ENCODE results near the gene LRP1-AS. TPM values are rescaled to one million over a fixed set of nuclear protein-coding genes. Genes with fewer than 3 reads are reported as not detected.

Gene LRP1-AS
- total RNA-seq, 1 donor from 2014 or later: not detected

DNA sequence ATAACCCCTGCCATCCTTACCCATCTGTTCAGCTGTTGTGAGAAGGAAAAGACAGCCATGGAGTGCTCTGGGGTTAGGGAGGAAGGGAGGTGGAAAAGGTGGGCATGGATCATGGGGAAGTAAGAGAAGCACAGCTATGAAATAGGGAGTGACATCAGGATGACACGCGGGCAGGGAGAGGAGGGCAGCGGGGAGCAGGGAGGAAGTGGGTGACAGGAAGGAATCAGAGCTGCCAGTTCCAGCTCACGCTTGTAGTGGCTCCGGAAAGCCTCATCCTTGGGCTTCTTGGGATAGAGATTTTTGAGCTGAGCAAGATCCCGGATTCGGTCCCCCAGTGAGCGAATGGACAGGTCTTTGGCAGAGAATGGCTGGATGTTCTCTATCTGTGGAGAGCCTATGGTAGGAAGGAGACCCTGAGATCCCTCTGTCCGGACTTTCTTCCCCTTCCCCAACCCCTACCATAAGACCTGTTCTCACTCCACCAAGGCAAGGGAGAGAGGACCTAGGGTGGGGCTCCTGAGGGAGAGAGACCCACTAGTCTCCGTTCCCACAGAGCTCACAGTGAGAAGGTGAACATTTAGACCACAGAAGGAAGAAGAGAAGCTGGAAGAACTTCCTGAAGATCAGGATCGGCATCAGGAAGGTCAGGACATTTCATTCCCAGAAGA lies 48.2 kb downstream of the LRP1-AS start:
- no peaks in the 10 kb centered on the region for H3K27me3 Mint-ChIP-seq (ENCODE audit: low read depth, unreplicated experiment)
- H3K27ac Mint-ChIP-seq (ENCODE audit: unreplicated experiment): no peak overlapping the region
- H3K36me3 Mint-ChIP-seq (ENCODE audit: low read depth, unreplicated experiment): peaks cover 12% of the 10 kb centered on the region
- H3K9me3 Mint-ChIP-seq (ENCODE audit: unreplicated experiment): no peaks in the 10 kb centered on the region
- no peak overlapping the region for H3K9ac ChIP-seq (ENCODE audit: low read length)
- no peak overlapping the region for H3K4me3 Mint-ChIP-seq (ENCODE audit: unreplicated experiment)
- H3K4me2 ChIP-seq (ENCODE audit: low read length): no peak overlapping the region
- H3K4me3 ChIP-seq (ENCODE audit: insufficient read depth, low read depth, low read length): no peak overlapping the region
- TF ChIP-seq EZH2 (IDR thresholded peaks at IDR 0.05; ENCODE audit: insufficient read depth, low read length) (no peak), CTCF (IDR thresholded peaks at IDR 0.05; ENCODE audit: insufficient read depth, low read depth, low read length) (no peak)
- H3K79me2 ChIP-seq (ENCODE audit: insufficient read depth, low read length): peaks cover 5% of the 10 kb centered on the region
- H3K27ac ChIP-seq (ENCODE audit: low read depth, low read length): no peak overlapping the region
- H2AFZ ChIP-seq (ENCODE audit: low read depth, low read length): no peak overlapping the region
- FAIRE-seq (no peak), DNase-seq (ENCODE audit: low read depth) (no peak)
- peaks cover 16% of the 10 kb centered on the region for H3K36me3 ChIP-seq (ENCODE audit: insufficient read depth, low read length)
- peaks cover 16% of the 10 kb centered on the region for H4K20me1 ChIP-seq (ENCODE audit: insufficient read depth, low read length)
- H3K27me3 ChIP-seq (ENCODE audit: insufficient read depth, low read length): no peaks in the 10 kb centered on the region
- H3K9me3 ChIP-seq (ENCODE audit: insufficient read depth, low read depth, low read length): no peaks in the 10 kb centered on the region
- H3K4me1 ChIP-seq (ENCODE audit: insufficient read depth, low read length): peaks cover 16% of the 10 kb centered on the region
- peaks cover 30% of the 10 kb centered on the region for H3K4me1 Mint-ChIP-seq (ENCODE audit: low read depth, unreplicated experiment)

DNA sequence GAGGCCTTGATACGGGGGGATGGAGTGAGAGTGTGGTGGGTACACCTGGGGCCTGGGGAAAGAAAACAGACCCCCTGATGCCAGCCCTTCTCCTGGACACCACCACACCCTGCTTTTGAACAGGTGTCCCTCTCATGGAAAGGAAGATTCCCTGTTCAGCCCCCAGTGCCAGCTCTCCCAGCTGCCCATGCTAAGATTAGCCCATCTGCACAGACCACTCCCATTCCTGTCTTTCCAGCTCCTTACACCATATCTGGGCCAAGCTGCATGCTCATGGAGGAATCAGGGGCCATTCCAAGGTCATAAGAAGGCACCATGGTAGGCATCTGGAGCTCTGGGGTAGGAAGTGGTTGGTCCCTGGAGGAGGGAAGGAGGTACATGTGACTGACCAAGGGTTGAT lies 48.9 kb downstream of the LRP1-AS start:
- H3K79me2 ChIP-seq (ENCODE audit: insufficient read depth, low read length): peaks cover 9% of the 10 kb centered on the region
- no peaks in the 10 kb centered on the region for H3K9me3 ChIP-seq (ENCODE audit: insufficient read depth, low read depth, low read length)
- peaks cover 22% of the 10 kb centered on the region for H3K4me1 ChIP-seq (ENCODE audit: insufficient read depth, low read length)
- peaks cover 19% of the 10 kb centered on the region for H4K20me1 ChIP-seq (ENCODE audit: insufficient read depth, low read length)
- Mint-ChIP-seq H3K36me3 (ENCODE audit: low read depth, unreplicated experiment) (peaks cover 12% of the 10 kb centered on the region), H3K4me1 (ENCODE audit: low read depth, unreplicated experiment) (peaks cover 34% of the 10 kb centered on the region), H3K27ac (ENCODE audit: unreplicated experiment) (no peak overlapping the region), H3K9me3 (ENCODE audit: unreplicated experiment) (no peaks in the 10 kb centered on the region), H3K4me3 (ENCODE audit: unreplicated experiment) (no peak overlapping the region), H3K27me3 (ENCODE audit: low read depth, unreplicated experiment) (no peaks in the 10 kb centered on the region)
- no peak overlapping the region for H3K9ac ChIP-seq (ENCODE audit: low read length)
- H3K4me2 ChIP-seq (ENCODE audit: low read length): no peak overlapping the region
- no peak overlapping the region for H3K27ac ChIP-seq (ENCODE audit: low read depth, low read length)
- TF ChIP-seq EZH2 (IDR thresholded peaks at IDR 0.05; ENCODE audit: insufficient read depth, low read length): no peak
- TF ChIP-seq CTCF (IDR thresholded peaks at IDR 0.05; ENCODE audit: insufficient read depth, low read depth, low read length): no peak
- no peak for DNase-seq (ENCODE audit: low read depth)
- H3K4me3 ChIP-seq (ENCODE audit: insufficient read depth, low read depth, low read length): no peak overlapping the region
- peaks cover 16% of the 10 kb centered on the region for H3K36me3 ChIP-seq (ENCODE audit: insufficient read depth, low read length)
- no peak for FAIRE-seq
- no peak overlapping the region for H2AFZ ChIP-seq (ENCODE audit: low read depth, low read length)
- no peaks in the 10 kb centered on the region for H3K27me3 ChIP-seq (ENCODE audit: insufficient read depth, low read length)

DNA sequence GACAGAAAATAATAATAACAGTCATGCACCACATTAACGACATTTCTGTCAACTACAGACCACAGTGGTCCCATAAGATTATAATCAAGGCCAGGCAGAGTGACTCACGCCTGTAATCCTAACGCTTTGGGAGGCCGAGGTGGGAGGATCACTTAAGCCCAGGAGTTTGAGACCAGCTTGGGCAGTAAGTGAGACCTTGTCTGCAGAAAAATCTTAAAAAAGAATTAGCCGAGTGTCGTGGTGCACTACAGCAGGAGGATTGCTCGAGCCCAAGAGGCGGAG lies 49.9 kb downstream of the LRP1-AS start:
- Histone ChIP-seq H2AFZ (ENCODE audit: low read depth, low read length) (no peak overlapping the region), H3K4me3 (ENCODE audit: insufficient read depth, low read depth, low read length) (no peak overlapping the region), H3K9me3 (ENCODE audit: insufficient read depth, low read depth, low read length) (no peaks in the 10 kb centered on the region), H3K9ac (ENCODE audit: low read length) (no peak overlapping the region), H3K4me1 (ENCODE audit: insufficient read depth, low read length) (peaks cover 30% of the 10 kb centered on the region), H3K79me2 (ENCODE audit: insufficient read depth, low read length) (peaks cover 18% of the 10 kb centered on the region), H3K4me2 (ENCODE audit: low read length) (no peak overlapping the region), H3K36me3 (ENCODE audit: insufficient read depth, low read length) (peaks cover 20% of the 10 kb centered on the region), H3K27ac (ENCODE audit: low read depth, low read length) (no peak overlapping the region), H4K20me1 (ENCODE audit: insufficient read depth, low read length) (peaks cover 29% of the 10 kb centered on the region), H3K27me3 (ENCODE audit: insufficient read depth, low read length) (no peaks in the 10 kb centered on the region)
- DNase-seq (ENCODE audit: low read depth): no peak
- no peak overlapping the region for H3K27ac Mint-ChIP-seq (ENCODE audit: unreplicated experiment)
- H3K4me1 Mint-ChIP-seq (ENCODE audit: low read depth, unreplicated experiment): peaks cover 41% of the 10 kb centered on the region
- H3K9me3 Mint-ChIP-seq (ENCODE audit: unreplicated experiment): no peaks in the 10 kb centered on the region
- H3K27me3 Mint-ChIP-seq (ENCODE audit: low read depth, unreplicated experiment): no peaks in the 10 kb centered on the region
- TF ChIP-seq CTCF (IDR thresholded peaks at IDR 0.05; ENCODE audit: insufficient read depth, low read depth, low read length): no peak
- no peak for TF ChIP-seq EZH2 (IDR thresholded peaks at IDR 0.05; ENCODE audit: insufficient read depth, low read length)
- peaks cover 15% of the 10 kb centered on the region for H3K36me3 Mint-ChIP-seq (ENCODE audit: low read depth, unreplicated experiment)
- FAIRE-seq: no peak
- no peak overlapping the region for H3K4me3 Mint-ChIP-seq (ENCODE audit: unreplicated experiment)
